ENCODE results near the gene NCR3LG1. TPM values are rescaled to one million over a fixed set of nuclear protein-coding genes. Genes with fewer than 3 reads are reported as not detected.

Gene NCR3LG1
- total RNA-seq, 1 experiment from 2014 or later = 14.8 TPM

DNA sequence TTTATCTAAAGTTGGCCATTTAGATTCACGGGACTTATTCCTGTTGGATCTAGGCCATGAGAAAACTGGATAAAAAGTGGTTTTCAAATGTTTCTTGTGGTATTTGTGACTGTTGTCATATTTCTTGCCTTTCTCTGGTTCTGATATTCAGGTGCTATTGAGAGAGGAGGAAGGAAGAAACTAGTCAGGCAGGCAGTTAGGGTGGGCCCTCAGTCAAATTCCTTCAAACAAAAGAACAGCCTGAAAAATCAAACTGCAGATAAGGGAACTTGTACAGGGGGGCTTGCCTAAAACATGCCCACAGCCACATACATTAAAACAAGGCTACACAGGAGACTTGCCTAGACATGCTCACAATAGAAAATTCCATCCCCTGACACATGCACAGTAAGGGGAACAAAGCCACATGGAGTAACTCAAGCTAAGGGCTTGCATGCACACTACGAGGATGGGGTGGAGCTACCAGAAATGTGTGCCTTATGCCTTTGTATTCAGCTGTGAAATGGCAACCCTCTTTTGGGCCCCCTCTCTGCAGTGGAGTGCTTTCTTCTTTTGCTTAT, 18.2 kb downstream of the NCR3LG1 start:
- Histone ChIP-seq H3K9me3 (peaks cover 42% of the 10 kb centered on the region), H3K4me3 (ENCODE audit: low read depth, low read length) (no peak overlapping the region), H3K36me3 (ENCODE audit: control insufficient read depth, insufficient read depth, low read length) (peaks cover 10% of the 10 kb centered on the region), H3K4me1 (no peaks in the 10 kb centered on the region), H3K27me3 (replicated peaks; ENCODE audit: control insufficient read depth, insufficient read depth, low read length) (no peaks in the 10 kb centered on the region)
- TF ChIP-seq, protein P1, sequence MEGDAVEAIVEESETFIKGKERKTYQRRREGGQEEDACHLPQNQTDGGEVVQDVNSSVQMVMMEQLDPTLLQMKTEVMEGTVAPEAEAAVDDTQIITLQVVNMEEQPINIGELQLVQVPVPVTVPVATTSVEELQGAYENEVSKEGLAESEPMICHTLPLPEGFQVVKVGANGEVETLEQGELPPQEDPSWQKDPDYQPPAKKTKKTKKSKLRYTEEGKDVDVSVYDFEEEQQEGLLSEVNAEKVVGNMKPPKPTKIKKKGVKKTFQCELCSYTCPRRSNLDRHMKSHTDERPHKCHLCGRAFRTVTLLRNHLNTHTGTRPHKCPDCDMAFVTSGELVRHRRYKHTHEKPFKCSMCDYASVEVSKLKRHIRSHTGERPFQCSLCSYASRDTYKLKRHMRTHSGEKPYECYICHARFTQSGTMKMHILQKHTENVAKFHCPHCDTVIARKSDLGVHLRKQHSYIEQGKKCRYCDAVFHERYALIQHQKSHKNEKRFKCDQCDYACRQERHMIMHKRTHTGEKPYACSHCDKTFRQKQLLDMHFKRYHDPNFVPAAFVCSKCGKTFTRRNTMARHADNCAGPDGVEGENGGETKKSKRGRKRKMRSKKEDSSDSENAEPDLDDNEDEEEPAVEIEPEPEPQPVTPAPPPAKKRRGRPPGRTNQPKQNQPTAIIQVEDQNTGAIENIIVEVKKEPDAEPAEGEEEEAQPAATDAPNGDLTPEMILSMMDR (IDR thresholded peaks at IDR 0.05; ENCODE audit: insufficient read depth in 1 of 2, low read depth in 1 of 2, low read length in 1 of 2, severe bottlenecking in 1 of 2, unreplicated experiment in 1 of 2) = no peak
- POLR2A ChIA-PET = no interaction called here
- intact Hi-C loops (cut with micrococcal nuclease; ENCODE audit: unreplicated experiment) = no loop called here
- no peak for DNase-seq
- CTCF ChIA-PET = no interaction called here
- H3K9me3 Mint-ChIP-seq (ENCODE audit: unreplicated experiment) = peaks cover 55% of the 10 kb centered on the region
- H3K4me1 Mint-ChIP-seq (ENCODE audit: low read depth, unreplicated experiment) = no peaks in the 10 kb centered on the region
- H3K4me3 Mint-ChIP-seq (ENCODE audit: unreplicated experiment) = no peak overlapping the region
- BruUV-seq (replicated peaks) = no TSS peak
- no peak overlapping the region for H3K27ac Mint-ChIP-seq (ENCODE audit: unreplicated experiment)
- H3K36me3 Mint-ChIP-seq (ENCODE audit: insufficient read depth, unreplicated experiment) = peaks cover 57% of the 10 kb centered on the region
- H3K27me3 Mint-ChIP-seq (ENCODE audit: insufficient read depth, unreplicated experiment) = no peaks in the 10 kb centered on the region

DNA sequence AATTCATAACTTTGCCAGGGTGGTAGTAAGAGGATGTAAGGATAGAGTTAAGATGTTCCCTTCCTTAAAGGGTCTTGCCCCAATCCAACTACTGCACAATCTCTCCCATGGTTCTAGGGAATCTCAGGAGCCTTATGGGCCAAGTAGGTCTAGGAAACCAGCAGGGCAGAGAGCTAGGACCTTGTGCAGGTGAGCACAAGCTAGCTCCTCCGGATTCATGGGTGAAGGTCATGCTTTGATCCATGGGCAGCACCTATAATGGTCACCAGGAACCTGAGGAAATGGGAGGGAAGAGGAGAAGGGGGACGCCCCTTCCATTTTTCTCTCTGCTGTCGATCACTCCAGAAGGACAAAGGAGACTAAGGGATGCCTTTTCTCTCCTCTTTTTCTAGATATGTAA, 20.0 kb downstream of the NCR3LG1 start:
- TF ChIP-seq, protein P1 (IDR thresholded peaks at IDR 0.05; ENCODE audit: insufficient read depth in 1 of 2, low read depth in 1 of 2, low read length in 1 of 2, severe bottlenecking in 1 of 2, unreplicated experiment in 1 of 2) = no peak
- H3K36me3 ChIP-seq (ENCODE audit: control insufficient read depth, insufficient read depth, low read length) = peaks cover 10% of the 10 kb centered on the region
- H3K9me3 ChIP-seq = peaks cover 42% of the 10 kb centered on the region
- H3K4me3 ChIP-seq (ENCODE audit: low read depth, low read length) = no peak overlapping the region
- peaks cover 55% of the 10 kb centered on the region for H3K9me3 Mint-ChIP-seq (ENCODE audit: unreplicated experiment)
- no TSS peak for BruUV-seq (replicated peaks)
- intact Hi-C loops (cut with micrococcal nuclease; ENCODE audit: unreplicated experiment) = no loop called here
- H3K4me3 Mint-ChIP-seq (ENCODE audit: unreplicated experiment) = no peak overlapping the region
- peaks cover 58% of the 10 kb centered on the region for H3K36me3 Mint-ChIP-seq (ENCODE audit: insufficient read depth, unreplicated experiment)
- no peaks in the 10 kb centered on the region for H3K27me3 ChIP-seq (replicated peaks; ENCODE audit: control insufficient read depth, insufficient read depth, low read length)
- H3K27ac Mint-ChIP-seq (ENCODE audit: unreplicated experiment) = no peak overlapping the region
- no peaks in the 10 kb centered on the region for H3K4me1 Mint-ChIP-seq (ENCODE audit: low read depth, unreplicated experiment)
- H3K4me1 ChIP-seq = no peaks in the 10 kb centered on the region
- ChIA-PET CTCF (no interaction called here), POLR2A (no interaction called here)
- DNase-seq = peak in 1 of 2 experiments; percentile 26
- H3K27me3 Mint-ChIP-seq (ENCODE audit: insufficient read depth, unreplicated experiment) = no peaks in the 10 kb centered on the region

DNA sequence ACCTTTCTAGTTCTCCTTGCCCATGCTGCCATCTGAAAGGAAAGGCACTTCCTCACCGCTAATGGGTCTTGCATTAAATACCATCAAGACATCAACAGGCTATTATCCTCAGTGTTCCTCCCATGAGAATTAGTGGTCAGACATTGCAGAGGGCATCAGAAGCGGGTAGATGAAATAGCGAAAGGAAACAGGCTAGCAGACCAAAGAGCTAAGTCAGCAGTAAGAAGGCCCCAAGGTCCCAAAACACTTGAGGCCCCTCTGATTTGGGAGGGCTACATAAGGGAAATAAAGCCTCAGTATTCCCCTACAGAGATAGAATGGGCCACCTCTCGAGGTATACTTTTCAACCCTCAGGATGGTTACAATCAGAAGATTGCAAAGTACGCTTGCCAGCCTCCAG, 23.9 kb downstream of the NCR3LG1 start:
- Mint-ChIP-seq H3K9me3 (ENCODE audit: unreplicated experiment) (peaks cover 26% of the 10 kb centered on the region), H3K27me3 (ENCODE audit: insufficient read depth, unreplicated experiment) (no peaks in the 10 kb centered on the region), H3K36me3 (ENCODE audit: insufficient read depth, unreplicated experiment) (peaks cover 27% of the 10 kb centered on the region), H3K4me3 (ENCODE audit: unreplicated experiment) (no peak overlapping the region), H3K27ac (ENCODE audit: unreplicated experiment) (no peak overlapping the region), H3K4me1 (ENCODE audit: low read depth, unreplicated experiment) (no peaks in the 10 kb centered on the region)
- H3K4me3 ChIP-seq (ENCODE audit: low read depth, low read length) = no peak overlapping the region
- BruUV-seq (replicated peaks) = no TSS peak
- H3K36me3 ChIP-seq (ENCODE audit: control insufficient read depth, insufficient read depth, low read length) = peaks cover 3% of the 10 kb centered on the region
- H3K4me1 ChIP-seq = no peaks in the 10 kb centered on the region
- ChIA-PET POLR2A (no interaction called here), CTCF (no interaction called here)
- DNase-seq = no peak
- no peaks in the 10 kb centered on the region for H3K27me3 ChIP-seq (replicated peaks; ENCODE audit: control insufficient read depth, insufficient read depth, low read length)
- intact Hi-C loops (cut with micrococcal nuclease; ENCODE audit: unreplicated experiment) = no loop called here
- TF ChIP-seq, protein P1 (IDR thresholded peaks at IDR 0.05; ENCODE audit: insufficient read depth in 1 of 2, low read depth in 1 of 2, low read length in 1 of 2, severe bottlenecking in 1 of 2, unreplicated experiment in 1 of 2) = no peak
- peaks cover 31% of the 10 kb centered on the region for H3K9me3 ChIP-seq

Measured in Caco-2 (cell line).